ENCODE measurements around the gene KY.

- TF ChIP-seq CTCF (IDR thresholded peaks at IDR 0.05) (no peak), POLR2A (IDR thresholded peaks at IDR 0.05) (no peak)
Observed at GRCh38 chr3:134559591-134559990, 91.2 kb downstream of the KY start.

All from adrenal gland (tissue), 5 donors.